ENCODE measurements around the gene DRD4. TPM values are rescaled to one million over a fixed set of nuclear protein-coding genes. Genes with fewer than 3 reads are reported as not detected.

The DRD4 gene
- total RNA-seq, 1 donor from 2014 or later: 0.97 TPM

DNA sequence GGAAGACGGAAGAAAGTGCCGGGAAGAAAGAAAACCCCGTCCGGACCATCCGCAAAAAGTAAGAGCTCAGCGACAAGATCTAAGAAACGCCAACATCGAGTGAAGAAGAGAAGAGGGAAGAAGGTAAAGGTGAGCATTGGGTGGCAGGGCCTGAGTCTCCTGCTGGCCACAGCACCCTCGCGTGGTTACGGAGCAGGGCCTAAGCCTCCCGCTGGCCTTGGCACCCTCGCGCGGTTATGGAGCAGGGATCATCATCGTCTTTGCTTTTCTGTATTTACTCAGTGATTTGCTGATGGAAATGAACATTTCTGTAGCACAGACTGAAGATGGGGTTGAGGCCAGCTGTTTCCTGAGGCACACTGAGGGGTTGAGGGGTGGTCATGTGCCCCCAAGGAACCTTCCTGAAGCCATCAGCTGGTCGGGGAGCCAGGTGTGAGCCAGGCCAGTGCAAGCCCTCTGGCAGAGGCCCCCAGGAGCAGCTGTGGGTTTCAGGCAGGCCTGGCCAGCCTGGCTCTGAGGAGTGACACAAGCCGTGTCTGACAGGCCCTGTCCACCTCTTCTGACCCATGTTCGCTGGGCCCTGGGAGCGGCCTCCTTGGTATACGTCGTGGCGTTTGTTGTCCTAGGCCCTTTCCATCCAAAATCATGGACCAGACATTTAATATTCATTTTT is 35.4 kb upstream of the DRD4 start:
- peaks cover 24% of the 10 kb centered on the region for H3K36me3 Mint-ChIP-seq
- Histone ChIP-seq H3K4me2 (no peak overlapping the region), H3K27me3 (no peaks in the 10 kb centered on the region), H3K4me3 (no peak overlapping the region), H4K20me1 (ENCODE audit: low read depth) (peaks cover 8% of the 10 kb centered on the region), H3K79me2 (ENCODE audit: low read depth) (no peaks in the 10 kb centered on the region), H3K36me3 (no peaks in the 10 kb centered on the region), H3K9me3 (ENCODE audit: low read depth) (no peaks in the 10 kb centered on the region), H3F3A (ENCODE audit: low read depth) (no peaks in the 10 kb centered on the region), H3K9ac (no peak overlapping the region), H3K27ac (no peak overlapping the region), H2AFZ (replicated peaks) (no peak overlapping the region), H3K4me1 (no peaks in the 10 kb centered on the region)
- H3K4me1 Mint-ChIP-seq: no peaks in the 10 kb centered on the region
- DNase-seq (ENCODE audit: low spot score): no peak
- no peak for TF ChIP-seq EZH2phosphoT487 (IDR thresholded peaks at IDR 0.05)
- TF ChIP-seq EZH2 (IDR thresholded peaks at IDR 0.05): no peak
- TF ChIP-seq, protein P1, sequence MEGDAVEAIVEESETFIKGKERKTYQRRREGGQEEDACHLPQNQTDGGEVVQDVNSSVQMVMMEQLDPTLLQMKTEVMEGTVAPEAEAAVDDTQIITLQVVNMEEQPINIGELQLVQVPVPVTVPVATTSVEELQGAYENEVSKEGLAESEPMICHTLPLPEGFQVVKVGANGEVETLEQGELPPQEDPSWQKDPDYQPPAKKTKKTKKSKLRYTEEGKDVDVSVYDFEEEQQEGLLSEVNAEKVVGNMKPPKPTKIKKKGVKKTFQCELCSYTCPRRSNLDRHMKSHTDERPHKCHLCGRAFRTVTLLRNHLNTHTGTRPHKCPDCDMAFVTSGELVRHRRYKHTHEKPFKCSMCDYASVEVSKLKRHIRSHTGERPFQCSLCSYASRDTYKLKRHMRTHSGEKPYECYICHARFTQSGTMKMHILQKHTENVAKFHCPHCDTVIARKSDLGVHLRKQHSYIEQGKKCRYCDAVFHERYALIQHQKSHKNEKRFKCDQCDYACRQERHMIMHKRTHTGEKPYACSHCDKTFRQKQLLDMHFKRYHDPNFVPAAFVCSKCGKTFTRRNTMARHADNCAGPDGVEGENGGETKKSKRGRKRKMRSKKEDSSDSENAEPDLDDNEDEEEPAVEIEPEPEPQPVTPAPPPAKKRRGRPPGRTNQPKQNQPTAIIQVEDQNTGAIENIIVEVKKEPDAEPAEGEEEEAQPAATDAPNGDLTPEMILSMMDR (IDR thresholded peaks at IDR 0.05): no peak
- no peak overlapping the region for H3K4me3 Mint-ChIP-seq
- peaks cover 2% of the 10 kb centered on the region for H3K27me3 Mint-ChIP-seq (ENCODE audit: insufficient read depth, low read depth)
- H3K27ac Mint-ChIP-seq: no peak overlapping the region
- no peaks in the 10 kb centered on the region for H3K9me3 Mint-ChIP-seq

DNA sequence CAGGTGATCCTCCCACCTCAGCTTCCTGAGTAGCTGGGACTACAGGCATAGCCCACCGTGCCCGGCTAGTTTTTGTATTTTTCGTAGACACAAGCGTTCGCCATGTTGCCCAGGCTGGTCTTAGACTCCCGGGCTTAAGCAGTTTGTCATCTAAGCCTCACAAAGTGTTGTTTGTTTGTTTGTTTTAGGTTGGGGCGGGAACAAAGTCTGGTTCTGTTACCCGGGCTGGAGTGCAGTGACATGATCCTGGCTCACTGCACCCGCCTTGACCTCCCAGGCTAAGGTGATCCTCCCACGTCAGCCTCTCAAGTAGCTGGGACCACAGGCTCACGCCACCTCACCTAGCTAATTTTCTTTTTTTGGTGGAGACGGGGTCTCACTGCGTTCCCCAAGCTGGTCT is 33.9 kb upstream of the DRD4 start:
- Histone ChIP-seq H3K27me3 (no peaks in the 10 kb centered on the region), H3K4me1 (no peaks in the 10 kb centered on the region), H4K20me1 (ENCODE audit: low read depth) (peaks cover 9% of the 10 kb centered on the region), H3F3A (ENCODE audit: low read depth) (no peaks in the 10 kb centered on the region), H3K4me3 (no peak overlapping the region), H2AFZ (replicated peaks) (no peak overlapping the region), H3K9ac (no peak overlapping the region), H3K27ac (no peak overlapping the region), H3K79me2 (ENCODE audit: low read depth) (no peaks in the 10 kb centered on the region), H3K4me2 (no peak overlapping the region), H3K36me3 (no peaks in the 10 kb centered on the region), H3K9me3 (ENCODE audit: low read depth) (no peaks in the 10 kb centered on the region)
- Mint-ChIP-seq H3K9me3 (no peaks in the 10 kb centered on the region), H3K4me1 (no peaks in the 10 kb centered on the region), H3K27ac (no peak overlapping the region), H3K36me3 (peaks cover 22% of the 10 kb centered on the region), H3K4me3 (no peak overlapping the region), H3K27me3 (ENCODE audit: insufficient read depth, low read depth) (peaks cover 3% of the 10 kb centered on the region)
- no peak for DNase-seq (ENCODE audit: low spot score)
- TF ChIP-seq, protein P1 (IDR thresholded peaks at IDR 0.05): no peak
- no peak for TF ChIP-seq EZH2phosphoT487 (IDR thresholded peaks at IDR 0.05)
- TF ChIP-seq EZH2 (IDR thresholded peaks at IDR 0.05): no peak

DNA sequence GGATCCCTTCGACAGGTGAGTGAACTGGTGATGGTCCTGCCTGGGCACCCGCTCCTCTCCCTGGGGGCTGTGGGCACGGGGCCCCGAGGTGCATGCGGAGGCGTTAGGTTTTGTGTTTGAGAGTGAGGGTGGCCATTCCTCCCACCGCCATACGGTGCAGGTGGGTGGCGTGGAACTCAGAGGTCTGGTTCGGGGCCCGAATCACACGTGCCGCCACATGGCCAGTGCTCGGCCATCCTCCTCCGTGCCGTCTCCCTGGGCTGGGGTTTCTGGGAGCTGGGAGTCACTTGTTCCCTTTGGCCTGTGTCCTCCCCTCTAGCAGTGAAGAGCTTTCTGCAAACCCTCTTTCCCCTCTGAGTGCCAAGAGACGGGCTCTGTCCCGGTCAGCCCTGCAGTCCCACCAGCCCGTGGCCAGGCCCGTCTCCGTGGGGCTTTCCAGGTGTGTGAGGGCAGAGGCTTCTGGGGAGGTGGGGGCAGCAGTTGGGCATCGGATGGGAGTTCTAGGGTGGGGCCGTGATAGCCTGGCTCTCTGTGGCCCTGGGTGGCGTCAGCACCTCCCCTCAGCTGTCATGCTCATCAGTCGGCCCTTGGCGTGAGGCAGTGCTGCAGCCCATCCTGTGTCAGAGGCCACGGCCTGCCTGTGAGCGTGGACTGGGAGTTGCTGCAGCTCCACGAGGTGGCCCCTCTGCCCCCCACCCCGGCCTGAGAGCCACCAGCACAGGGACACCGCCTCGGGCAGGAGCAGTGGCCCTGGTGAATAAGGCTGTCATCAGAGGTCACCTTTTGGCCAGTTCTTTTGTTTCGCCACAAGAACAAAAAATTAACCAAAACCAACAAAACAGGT is 31.6 kb upstream of the DRD4 start:
- H3K27me3 ChIP-seq: no peaks in the 10 kb centered on the region
- H3K9me3 ChIP-seq (ENCODE audit: low read depth): no peaks in the 10 kb centered on the region
- H3K36me3 ChIP-seq: no peaks in the 10 kb centered on the region
- H3K27ac ChIP-seq: no peak overlapping the region
- no peaks in the 10 kb centered on the region for H3K9me3 Mint-ChIP-seq
- no peak overlapping the region for H3K4me3 Mint-ChIP-seq
- H3K4me3 ChIP-seq: no peak overlapping the region
- no peaks in the 10 kb centered on the region for H3K4me1 ChIP-seq
- no peak overlapping the region for H3K4me2 ChIP-seq
- H3K9ac ChIP-seq: no peak overlapping the region
- H3K27me3 Mint-ChIP-seq (ENCODE audit: insufficient read depth, low read depth): peaks cover 6% of the 10 kb centered on the region
- H3K79me2 ChIP-seq (ENCODE audit: low read depth): no peaks in the 10 kb centered on the region
- H3K4me1 Mint-ChIP-seq: no peaks in the 10 kb centered on the region
- no peak overlapping the region for H3K27ac Mint-ChIP-seq
- H4K20me1 ChIP-seq (ENCODE audit: low read depth): peaks cover 12% of the 10 kb centered on the region
- H3F3A ChIP-seq (ENCODE audit: low read depth): no peaks in the 10 kb centered on the region
- H3K36me3 Mint-ChIP-seq: peaks cover 19% of the 10 kb centered on the region
- no peak for DNase-seq (ENCODE audit: low spot score)
- no peak for TF ChIP-seq EZH2 (IDR thresholded peaks at IDR 0.05)
- no peak for TF ChIP-seq EZH2phosphoT487 (IDR thresholded peaks at IDR 0.05)
- TF ChIP-seq, protein P1 (IDR thresholded peaks at IDR 0.05): no peak
- H2AFZ ChIP-seq (replicated peaks): no peak overlapping the region
